Measurements from ENCODE around the gene NPHS1.

- no peak for TF ChIP-seq CTCF (IDR thresholded peaks at IDR 0.05)
- no peak for TF ChIP-seq POLR2A (IDR thresholded peaks at IDR 0.05)
Measured at GRCh38 chr19:35784503-35785338, 67.6 kb downstream of the NPHS1 start.

Data from adrenal gland (tissue), 5 donors.